Activated B cell treated with CpG ODN at 0.5 μM for 24 hours (primary cell): ENCODE data around the gene BACE2. TPM values are rescaled to one million over a fixed set of nuclear protein-coding genes. Genes with fewer than 3 reads are reported as not detected.

Experiments used
- ATAC-seq: fragments of 200-7000 bp; cut with Tn5 transposase; one replicate; pipeline ENCODE4 v1.10.0; 2021; ENCODE audit warnings: low read depth, mild to moderate bottlenecking, moderate library complexity
- CTCF ChIA-PET: fragments of 350-600 bp; sonication (Branson Sonifier 250); formaldehyde crosslinking; loops from one replicate; lab custom pipeline; 2021; ENCODE audit warnings: antibody characterized with exemption; lab: Charles Lee
- POLR2A ChIA-PET: fragments of 350-600 bp; sonication (Branson Sonifier 250); formaldehyde crosslinking; loops from one replicate; lab custom pipeline; 2021; ENCODE audit warnings: antibody characterized with exemption; lab: Charles Lee
- DNase-seq: peaks from one replicate; pipeline ENCODE4 v3.0.0; 2022
- H3K27ac Mint-ChIP-seq: one replicate; pipeline ENCODE4 v1.8.0; 2020; ENCODE audit warnings: mixed read lengths
- H3K27me3 Mint-ChIP-seq: one replicate; pipeline ENCODE4 v1.8.0; 2021; ENCODE audit warnings: mixed read lengths
- H3K36me3 Mint-ChIP-seq: one replicate; pipeline ENCODE4 v1.8.0; 2021; ENCODE audit warnings: low read depth, mixed read lengths
- H3K4me1 Mint-ChIP-seq: one replicate; pipeline ENCODE4 v1.8.0; 2021; ENCODE audit warnings: mixed read lengths
- H3K4me3 Mint-ChIP-seq: one replicate; pipeline ENCODE4 v1.8.0; 2020; ENCODE audit warnings: mild to moderate bottlenecking, mixed read lengths
- H3K9me3 Mint-ChIP-seq: one replicate; pipeline ENCODE4 v1.8.0; 2020; ENCODE audit warnings: mixed read lengths
- CTCF ChIP-seq: fragments of 200-600 bp; IDR thresholded peaks from one replicate; pipeline ENCODE4 v1.8.0; 2022; ENCODE audit warnings: antibody characterized with exemption, mild to moderate bottlenecking
- intact Hi-C: fragments of 100-400 bp; cut with micrococcal nuclease; formaldehyde crosslinking; loops from one replicate; pipeline ENCODE4 v1.15.1; 2024
- total RNA-seq: library from RNA; stranded (reverse); gene quantifications from 2 replicates; pipeline ENCODE4 v1.2.3, GENCODE V29; 2022

BACE2 gene
- total RNA-seq, 1 donor from 2014 or later, result 17.1 TPM

GRCh38 chr21:41156142-41156541 lies 11.8 kb upstream of the BACE2 start:
- ATAC-seq (no peak), DNase-seq (no peak)
- H3K4me3 Mint-ChIP-seq, result no peak overlapping the region
- ChIA-PET CTCF (interaction anchor here (0.9 kb wide), 1 partner anchor 14 kb away, joined by 3 read pairs; no protein-coding TSS in a partner anchor), POLR2A (no interaction called here)
- H3K27ac Mint-ChIP-seq, result no peak overlapping the region
- no peaks in the 10 kb centered on the region for H3K36me3 Mint-ChIP-seq
- no peak for TF ChIP-seq CTCF
- H3K4me1 Mint-ChIP-seq, result peaks cover 5% of the 10 kb centered on the region
- peaks cover 11% of the 10 kb centered on the region for H3K27me3 Mint-ChIP-seq
- peaks cover 10% of the 10 kb centered on the region for H3K9me3 Mint-ChIP-seq
- intact Hi-C loops, result no loop called here

GRCh38 chr21:41158026-41158425 lies 9.9 kb upstream of the BACE2 start:
- POLR2A ChIA-PET, result no interaction called here
- peaks cover 10% of the 10 kb centered on the region for H3K9me3 Mint-ChIP-seq

GRCh38 chr21:41160036-41160435 lies 7.9 kb upstream of the BACE2 start:
- no peaks in the 10 kb centered on the region for H3K4me1 Mint-ChIP-seq
- H3K27ac Mint-ChIP-seq, result no peak overlapping the region
- H3K36me3 Mint-ChIP-seq, result no peaks in the 10 kb centered on the region
- H3K9me3 Mint-ChIP-seq, result peaks cover 8% of the 10 kb centered on the region
- CTCF ChIA-PET, result interaction anchor here (1.9 kb wide), 1 partner anchor 10 kb away, joined by 10 read pairs; no protein-coding TSS in a partner anchor
- no peak for ATAC-seq
- H3K4me3 Mint-ChIP-seq, result no peak overlapping the region
- intact Hi-C loops, result loop anchor here (10.0 kb wide), 1 partner anchor 1975 kb away; the partner anchor contains the start of gene PSMG1
- no peak for TF ChIP-seq CTCF
- POLR2A ChIA-PET, result interaction anchor here (0.6 kb wide), 1 partner anchor 9 kb away, joined by 4 read pairs; no protein-coding TSS in a partner anchor
- H3K27me3 Mint-ChIP-seq, result peaks cover 14% of the 10 kb centered on the region
- DNase-seq, result no peak

More at GRCh38 chr21:41158026-41158425, 9.9 kb upstream of the BACE2 start:
- TF ChIP-seq CTCF, result no peak
- Mint-ChIP-seq H3K27me3 (peaks cover 13% of the 10 kb centered on the region), H3K4me3 (no peak overlapping the region), H3K27ac (no peak overlapping the region), H3K4me1 (no peaks in the 10 kb centered on the region), H3K36me3 (no peaks in the 10 kb centered on the region)
- CTCF ChIA-PET, result interaction anchor here (1.9 kb wide), 1 partner anchor 12 kb away, joined by 10 read pairs; no protein-coding TSS in a partner anchor
- ATAC-seq (no peak), DNase-seq (no peak)
- intact Hi-C loops, result no loop called here

GRCh38 chr21:41161428-41161827 lies 6.5 kb upstream of the BACE2 start:
- Mint-ChIP-seq H3K27ac (no peak overlapping the region), H3K27me3 (peaks cover 10% of the 10 kb centered on the region), H3K4me1 (no peaks in the 10 kb centered on the region), H3K36me3 (no peaks in the 10 kb centered on the region), H3K4me3 (no peak overlapping the region), H3K9me3 (peaks cover 8% of the 10 kb centered on the region)
- DNase-seq, result no peak
- CTCF ChIA-PET, result no interaction called here
- no peak for TF ChIP-seq CTCF
- intact Hi-C loops, result loop anchor here (10.0 kb wide), 1 partner anchor 1977 kb away; the partner anchor contains the start of gene PSMG1
- POLR2A ChIA-PET, result no interaction called here
- ATAC-seq, result no peak

GRCh38 chr21:41162096-41162495 lies 5.9 kb upstream of the BACE2 start:
- Mint-ChIP-seq H3K27me3 (peaks cover 10% of the 10 kb centered on the region), H3K4me3 (no peak overlapping the region), H3K4me1 (peaks cover 2% of the 10 kb centered on the region), H3K36me3 (no peaks in the 10 kb centered on the region), H3K9me3 (peaks cover 8% of the 10 kb centered on the region), H3K27ac (no peak overlapping the region)
- ATAC-seq, result no peak
- no peak for TF ChIP-seq CTCF
- POLR2A ChIA-PET, result interaction anchor here (0.6 kb wide), 1 partner anchor 29 kb away, joined by 4 read pairs; no protein-coding TSS in a partner anchor
- CTCF ChIA-PET, result no interaction called here
- intact Hi-C loops, result loop anchor here (10.0 kb wide), 1 partner anchor 1977 kb away; the partner anchor contains the start of gene PSMG1
- no peak for DNase-seq
